Hepatocyte (in vitro differentiated cells): ENCODE measurements around the gene SPINDOC. TPM values are rescaled to one million over a fixed set of nuclear protein-coding genes. Genes with fewer than 3 reads are reported as not detected.

Experiments
- DNase-seq: peaks from one replicate; pipeline ENCODE4 v3.0.0-alpha.2; 2016; ENCODE audit warnings: low spot score
- H2AFZ ChIP-seq: fragments of 200-600 bp; sonication (generic); 2 replicates; pipeline ENCODE4 v1.6.0; 2016; ENCODE audit warnings: antibody characterized with exemption, mild to moderate bottlenecking
- H3K27ac ChIP-seq: fragments of 200-600 bp; sonication (generic); 2 replicates; pipeline ENCODE4 v1.5.1; 2016; ENCODE audit warnings: mild to moderate bottlenecking
- H3K27me3 ChIP-seq: fragments of 200-600 bp; sonication (generic); 2 replicates; pipeline ENCODE4 v1.6.1; 2016
- H3K36me3 ChIP-seq: fragments of 200-600 bp; sonication (generic); replicated peaks from 2 replicates; pipeline ENCODE4 v1.5.1; 2016; ENCODE audit warnings: low read depth; ENCODE audit not compliant: insufficient read depth
- H3K4me1 ChIP-seq: fragments of 200-600 bp; sonication (generic); 2 replicates; pipeline ENCODE4 v1.5.1; 2016; ENCODE audit warnings: mild to moderate bottlenecking, moderate library complexity; ENCODE audit not compliant: insufficient read depth
- H3K4me2 ChIP-seq: fragments of 200-600 bp; sonication (generic); 2 replicates; pipeline ENCODE4 v1.6.0; 2016
- H3K4me3 ChIP-seq: fragments of 200-600 bp; sonication (generic); 2 replicates; pipeline ENCODE4 v1.5.1; 2016; ENCODE audit warnings: mild to moderate bottlenecking
- H3K79me2 ChIP-seq: fragments of 200-600 bp; sonication (generic); 2 replicates; pipeline ENCODE4 v1.6.0; 2017; ENCODE audit warnings: mild to moderate bottlenecking
- H3K9me2 ChIP-seq: fragments of 200-600 bp; sonication (generic); replicated peaks from 2 replicates; pipeline ENCODE4 v1.6.0; 2017; ENCODE audit warnings: mild to moderate bottlenecking; ENCODE audit not compliant: insufficient read depth
- H3K9me3 ChIP-seq: fragments of 200-600 bp; sonication (generic); 2 replicates; pipeline ENCODE4 v1.5.1; 2016; ENCODE audit warnings: low read depth, mild to moderate bottlenecking
- H4K20me1 ChIP-seq: fragments of 200-600 bp; sonication (generic); 2 replicates; pipeline ENCODE4 v1.6.0; 2016; ENCODE audit warnings: mild to moderate bottlenecking; ENCODE audit not compliant: insufficient read depth, poor library complexity, severe bottlenecking
- EZH2 ChIP-seq: fragments of 200-600 bp; sonication (generic); IDR thresholded peaks from 2 replicates; pipeline ENCODE4 v1.6.1; 2016; ENCODE audit warnings: antibody characterized with exemption, mild to moderate bottlenecking, borderline replicate concordance
- EZH2phosphoT487 ChIP-seq: fragments of 200-600 bp; sonication (generic); IDR thresholded peaks from one replicate; pipeline ENCODE4 v1.6.1; 2018; ENCODE audit warnings: antibody characterized with exemption, mild to moderate bottlenecking, low read depth, moderate library complexity; ENCODE audit not compliant: unreplicated experiment, severe bottlenecking
- WGBS: methylation state at CpG from one replicate; pipeline ENCODE4 v1.1.6; 2016; ENCODE audit warnings: low lambda C conversion rate; ENCODE audit errors: missing lambda C conversion rate; 5-methylcytosine and 5-hydroxymethylcytosine counted together
- polyA plus RNA-seq: library from polyadenylated mRNA; unstranded; fragments of >200 nt; fragmentation: Nextera tagmentation; extraction: Ambion mirVana; gene quantifications from 2 replicates; pipeline ENCODE4 v1.2.1, GENCODE V29; 2016
- total RNA-seq: library from RNA; depleted of rRNA; stranded (reverse); fragments of >200 nt; gene quantifications from 2 replicates; pipeline ENCODE4 v1.2.3, GENCODE V29; 2014
- TF ChIP-seq, protein P1 (sequence below): fragments of 200-600 bp; sonication (generic); IDR thresholded peaks from 2 replicates; pipeline ENCODE4 v1.5.1; 2016; ENCODE audit warnings: antibody characterized with exemption, mild to moderate bottlenecking; ENCODE audit not compliant: poor library complexity

The SPINDOC gene
- total and polyA plus RNA-seq, 2 experiments from 2014 or later = 9.9 to 24.0 TPM

DNA sequence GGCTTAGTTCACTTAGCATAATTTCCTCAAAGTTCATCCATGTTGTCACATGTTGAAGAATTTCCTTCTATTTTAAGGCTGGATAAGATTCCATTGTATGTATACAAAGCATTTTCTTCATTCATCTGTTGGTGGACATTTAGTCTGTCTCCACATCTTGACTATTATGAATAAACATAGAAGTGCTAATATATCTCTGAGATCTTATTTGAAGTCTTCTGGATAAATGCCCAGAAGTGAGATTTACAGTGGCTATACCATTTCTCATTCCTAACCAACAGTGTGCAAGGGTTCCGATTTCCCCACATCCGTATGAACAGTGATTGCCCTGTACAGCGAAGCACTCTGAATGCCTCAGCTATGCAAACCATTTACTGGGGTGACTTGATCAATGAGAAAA lies 38.1 kb upstream of the SPINDOC start:
- H3K4me2 ChIP-seq = no peak overlapping the region
- no peaks in the 10 kb centered on the region for H3K36me3 ChIP-seq
- peaks cover 2% of the 10 kb centered on the region for H3K27me3 ChIP-seq
- no peak overlapping the region for H2AFZ ChIP-seq
- H4K20me1 ChIP-seq = no peaks in the 10 kb centered on the region
- H3K79me2 ChIP-seq = no peaks in the 10 kb centered on the region
- TF ChIP-seq, protein P1, sequence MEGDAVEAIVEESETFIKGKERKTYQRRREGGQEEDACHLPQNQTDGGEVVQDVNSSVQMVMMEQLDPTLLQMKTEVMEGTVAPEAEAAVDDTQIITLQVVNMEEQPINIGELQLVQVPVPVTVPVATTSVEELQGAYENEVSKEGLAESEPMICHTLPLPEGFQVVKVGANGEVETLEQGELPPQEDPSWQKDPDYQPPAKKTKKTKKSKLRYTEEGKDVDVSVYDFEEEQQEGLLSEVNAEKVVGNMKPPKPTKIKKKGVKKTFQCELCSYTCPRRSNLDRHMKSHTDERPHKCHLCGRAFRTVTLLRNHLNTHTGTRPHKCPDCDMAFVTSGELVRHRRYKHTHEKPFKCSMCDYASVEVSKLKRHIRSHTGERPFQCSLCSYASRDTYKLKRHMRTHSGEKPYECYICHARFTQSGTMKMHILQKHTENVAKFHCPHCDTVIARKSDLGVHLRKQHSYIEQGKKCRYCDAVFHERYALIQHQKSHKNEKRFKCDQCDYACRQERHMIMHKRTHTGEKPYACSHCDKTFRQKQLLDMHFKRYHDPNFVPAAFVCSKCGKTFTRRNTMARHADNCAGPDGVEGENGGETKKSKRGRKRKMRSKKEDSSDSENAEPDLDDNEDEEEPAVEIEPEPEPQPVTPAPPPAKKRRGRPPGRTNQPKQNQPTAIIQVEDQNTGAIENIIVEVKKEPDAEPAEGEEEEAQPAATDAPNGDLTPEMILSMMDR = no peak
- no peak for TF ChIP-seq EZH2
- TF ChIP-seq EZH2phosphoT487 = no peak
- no peaks in the 10 kb centered on the region for H3K9me3 ChIP-seq
- H3K4me1 ChIP-seq = peaks cover 5% of the 10 kb centered on the region
- DNase-seq = no peak
- no peaks in the 10 kb centered on the region for H3K9me2 ChIP-seq
- H3K27ac ChIP-seq = no peak overlapping the region
- 89% methylated on average over 3 of the region's 3 CpGs for WGBS
- H3K4me3 ChIP-seq = no peak overlapping the region

DNA sequence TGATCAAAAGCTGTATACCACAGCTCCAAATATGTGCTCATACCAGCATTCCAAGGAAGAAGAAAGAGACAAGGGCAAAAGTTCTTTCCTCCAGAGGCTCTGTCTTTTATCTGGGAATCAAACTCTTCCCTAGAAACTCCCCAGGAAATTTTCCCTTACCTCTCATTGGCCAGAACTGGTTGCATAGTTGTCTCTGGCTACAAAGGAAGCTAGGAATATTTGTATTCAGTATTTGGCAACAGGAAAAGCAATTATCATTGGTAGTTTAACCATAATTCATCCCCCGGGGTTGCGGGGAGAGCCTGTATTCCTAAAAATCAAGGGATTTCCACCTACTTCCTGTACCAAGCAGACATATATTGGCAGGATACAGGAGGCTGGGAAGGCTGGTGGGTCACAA lies 34.2 kb upstream of the SPINDOC start:
- H3K27ac ChIP-seq = no peak overlapping the region
- no peak overlapping the region for H3K4me3 ChIP-seq
- H3K9me2 ChIP-seq = no peaks in the 10 kb centered on the region
- H3K27me3 ChIP-seq = no peaks in the 10 kb centered on the region
- no peaks in the 10 kb centered on the region for H3K9me3 ChIP-seq
- no peaks in the 10 kb centered on the region for H3K36me3 ChIP-seq
- no peak overlapping the region for H3K4me2 ChIP-seq
- WGBS = 61% methylated on average over 2 of the region's 2 CpGs
- TF ChIP-seq EZH2 (no peak), EZH2phosphoT487 (no peak)
- no peaks in the 10 kb centered on the region for H3K79me2 ChIP-seq
- no peaks in the 10 kb centered on the region for H4K20me1 ChIP-seq
- no peak overlapping the region for H2AFZ ChIP-seq
- H3K4me1 ChIP-seq = peaks cover 6% of the 10 kb centered on the region
- DNase-seq = no peak

DNA sequence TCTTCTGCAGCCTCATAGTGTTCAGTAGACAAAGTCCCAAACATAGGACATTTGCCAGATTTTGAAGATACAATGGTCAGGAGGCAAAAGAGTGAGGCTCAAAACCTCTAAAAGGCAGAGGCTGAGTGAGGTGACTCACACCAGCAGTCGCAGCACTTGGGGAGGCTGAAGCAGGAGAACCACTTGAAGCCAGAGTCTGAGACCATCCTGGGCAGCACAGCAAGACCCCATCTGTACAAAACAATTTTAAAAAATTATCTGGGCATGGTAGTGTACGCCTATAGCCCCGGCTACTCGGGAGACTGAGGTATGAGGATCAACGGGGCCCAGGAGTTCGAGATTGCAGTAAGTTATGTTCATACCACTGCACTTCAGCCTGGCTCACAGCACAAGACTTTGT lies 30.5 kb upstream of the SPINDOC start:
- H3K79me2 ChIP-seq = no peaks in the 10 kb centered on the region
- H3K27me3 ChIP-seq = no peaks in the 10 kb centered on the region
- no peak overlapping the region for H2AFZ ChIP-seq
- H3K36me3 ChIP-seq = no peaks in the 10 kb centered on the region
- H3K4me3 ChIP-seq = no peak overlapping the region
- peaks cover 11% of the 10 kb centered on the region for H3K4me1 ChIP-seq
- no peak overlapping the region for H3K4me2 ChIP-seq
- no peak for DNase-seq
- H3K9me2 ChIP-seq = no peaks in the 10 kb centered on the region
- 91% methylated on average over 6 of the region's 6 CpGs for WGBS
- H3K27ac ChIP-seq = no peak overlapping the region
- H3K9me3 ChIP-seq = no peaks in the 10 kb centered on the region
- no peak for TF ChIP-seq EZH2
- TF ChIP-seq EZH2phosphoT487 = no peak
- no peaks in the 10 kb centered on the region for H4K20me1 ChIP-seq

DNA sequence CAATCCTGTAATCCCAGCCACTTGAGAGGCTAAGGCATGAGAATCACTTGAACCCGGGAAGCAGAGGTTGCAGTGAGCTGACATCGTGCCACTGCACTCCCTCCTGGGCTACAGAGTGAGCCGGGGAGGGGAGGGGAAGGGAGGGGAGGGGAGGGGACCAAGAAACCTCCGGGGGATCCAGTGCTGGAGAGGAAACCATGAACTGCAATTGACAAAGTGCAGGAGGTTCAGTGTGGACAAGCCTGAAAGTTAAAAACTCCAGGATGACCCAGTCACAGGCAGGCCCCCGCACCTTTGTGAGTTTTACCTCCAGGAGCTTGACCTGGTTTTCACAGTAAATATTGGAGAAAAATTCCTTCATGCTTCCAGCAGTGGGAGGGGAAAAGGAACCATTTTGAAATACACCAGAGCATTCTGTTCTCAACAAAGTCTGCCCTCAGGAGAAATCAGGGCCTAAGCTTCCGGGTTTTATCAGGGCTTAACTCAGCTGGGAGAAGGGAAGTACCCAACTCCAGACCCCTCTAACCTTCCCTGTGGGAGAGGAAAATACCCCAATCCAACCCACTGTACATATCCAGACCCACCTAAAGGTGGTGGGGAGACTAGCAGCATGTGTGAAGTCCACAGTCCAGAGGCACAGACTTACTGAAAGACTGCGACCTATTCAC lies 29.2 kb upstream of the SPINDOC start:
- H3K27ac ChIP-seq = peak overlapping the region; percentile 81
- DNase-seq = peak; percentile 15
- WGBS = 30% methylated on average over 5 of the region's 7 CpGs

More for the DNA sequence above, 29.2 kb upstream of the SPINDOC start:
- no peaks in the 10 kb centered on the region for H3K9me3 ChIP-seq
- TF ChIP-seq EZH2 = no peak
- TF ChIP-seq EZH2phosphoT487 = no peak
- TF ChIP-seq, protein P1 = no peak
- no peaks in the 10 kb centered on the region for H3K27me3 ChIP-seq
- no peaks in the 10 kb centered on the region for H3K36me3 ChIP-seq
- H3K79me2 ChIP-seq = no peaks in the 10 kb centered on the region
- H3K4me1 ChIP-seq = peaks cover 11% of the 10 kb centered on the region
- H2AFZ ChIP-seq = peak overlapping the region; percentile 95
- no peaks in the 10 kb centered on the region for H3K9me2 ChIP-seq
- no peaks in the 10 kb centered on the region for H4K20me1 ChIP-seq
- H3K4me3 ChIP-seq = no peak overlapping the region
- peak overlapping the region; percentile 32 for H3K4me2 ChIP-seq
